Mucosa of descending colon (tissue), 3 donors: ENCODE measurements around the gene HOXB5. TPM values are rescaled to one million over a fixed set of nuclear protein-coding genes. Genes with fewer than 3 reads are reported as not detected.
A peak's percentile ranks its signal among the peaks of the same experiment; 100 is the strongest.

Experiments
- ATAC-seq: fragments of 200-7000 bp; cut with Tn5 transposase; one replicate; pipeline ENCODE4 v1.9.1; 2020; ENCODE audit warnings: mild to moderate bottlenecking, moderate library complexity
- DNase-seq, 3 donors: peaks; one replicate each; pipeline ENCODE4 v3.0.0-alpha.2; 2020
- H3K36me3 ChIP-seq: fragments of 200-600 bp; one replicate; pipeline ENCODE4 v1.8.0; 2021; ENCODE audit warnings: low read depth, mild to moderate bottlenecking
- H3K4me1 ChIP-seq: fragments of 200-600 bp; one replicate; pipeline ENCODE4 v1.8.0; 2021; ENCODE audit warnings: low read depth, mild to moderate bottlenecking
- H3K4me3 ChIP-seq: fragments of 200-600 bp; one replicate; pipeline ENCODE4 v1.8.0; 2021; ENCODE audit warnings: mild to moderate bottlenecking
- H3K9me3 ChIP-seq: fragments of 200-600 bp; one replicate; pipeline ENCODE4 v1.8.0; 2021; ENCODE audit warnings: mild to moderate bottlenecking
- CTCF ChIP-seq: fragments of 200-600 bp; IDR thresholded peaks from one replicate; pipeline ENCODE4 v1.8.0; 2022; ENCODE audit warnings: antibody characterized with exemption, mild to moderate bottlenecking
- intact Hi-C, 2 donors: fragments of 100-400 bp; cut with DNase I in 1 of 2; cut with micrococcal nuclease in 1 of 2; formaldehyde crosslinking; loops; one replicate each; pipeline versions ENCODE4 v1.11.0 to v1.11.1; 2022; cut with DNase I, micrococcal nuclease
- total RNA-seq, 3 donors: library from RNA; stranded (reverse); fragmentation: NEBNext Ultra II Directional in 2 of 3; extraction: Animal tissue kit (Norgen Biotek cat#: 25700) in 2 of 3; gene quantifications; one replicate each; pipeline versions ENCODE4 v1.2.1 to v1.2.4, GENCODE V29; 2021 to 2023
- donor health status: DM: no; HTN: no; CAD: no; lungs with moderate emphysema.
- donor health status: DM: no; HTN: no; CAD: no.
- donor health status: DM: no; HTN: yes; CAD: no.

Gene HOXB5
- total RNA-seq, 3 donors from 2014 or later: 16.2 to 29.3 (median 19.9) TPM

- TF ChIP-seq CTCF: no peak
- no peak for ATAC-seq
- Histone ChIP-seq H3K36me3 (no peaks in the 10 kb centered on the region), H3K4me3 (no peak overlapping the region), H3K9me3 (no peaks in the 10 kb centered on the region), H3K4me1 (peaks cover 7% of the 10 kb centered on the region)
- DNase-seq: peak in 2 of 3 donors; percentile 16 to 39
- intact Hi-C loops: no loop called here
These were observed 46.6 kb upstream of the HOXB5 start for GRCh38 chr17:48639982-48640857.

- intact Hi-C loops: no loop called here
- TF ChIP-seq CTCF: no peak
These were observed 45.6 kb upstream of the HOXB5 start for GRCh38 chr17:48639136-48639535.

GRCh38 chr17:48637323-48638260 is 44.0 kb upstream of the HOXB5 start:
- ATAC-seq (peak; percentile 7), DNase-seq (peak in 2 of 3 donors; percentile 45)
- Histone ChIP-seq H3K4me3 (peak overlapping the region; percentile 12), H3K4me1 (peaks cover 12% of the 10 kb centered on the region), H3K36me3 (no peaks in the 10 kb centered on the region), H3K9me3 (no peaks in the 10 kb centered on the region)
- no peak for TF ChIP-seq CTCF
- intact Hi-C loops: no loop called here

More at GRCh38 chr17:48639136-48639535, 45.6 kb upstream of the HOXB5 start:
- peak; percentile 89 to 91 (median 91) for DNase-seq
- ATAC-seq: peak; percentile 63
- Histone ChIP-seq H3K4me3 (no peak overlapping the region), H3K9me3 (no peaks in the 10 kb centered on the region), H3K4me1 (peaks cover 7% of the 10 kb centered on the region), H3K36me3 (no peaks in the 10 kb centered on the region)

GRCh38 chr17:48636177-48637018 is 42.8 kb upstream of the HOXB5 start:
- intact Hi-C loops: no loop called here
- Histone ChIP-seq H3K4me3 (no peak overlapping the region), H3K9me3 (no peaks in the 10 kb centered on the region), H3K36me3 (no peaks in the 10 kb centered on the region), H3K4me1 (peaks cover 7% of the 10 kb centered on the region)
- peak; percentile 90 to 94 (median 92) for DNase-seq
- peak; percentile 70 for TF ChIP-seq CTCF
- peak; percentile 64 for ATAC-seq
